ENCODE measurements around the gene KDM6A. TPM values are rescaled to one million over a fixed set of nuclear protein-coding genes. Genes with fewer than 3 reads are reported as not detected.
"Not testable (repeated sequence)": the region's sequence is repeated elsewhere in the genome, so short reads cannot be mapped to it uniquely, and the experiment has no call there.

Gene KDM6A
- total RNA-seq, 4 donors from 2014 or later, result 25.9 to 51.0 (median 34.9) TPM

- TF ChIP-seq, protein P1, sequence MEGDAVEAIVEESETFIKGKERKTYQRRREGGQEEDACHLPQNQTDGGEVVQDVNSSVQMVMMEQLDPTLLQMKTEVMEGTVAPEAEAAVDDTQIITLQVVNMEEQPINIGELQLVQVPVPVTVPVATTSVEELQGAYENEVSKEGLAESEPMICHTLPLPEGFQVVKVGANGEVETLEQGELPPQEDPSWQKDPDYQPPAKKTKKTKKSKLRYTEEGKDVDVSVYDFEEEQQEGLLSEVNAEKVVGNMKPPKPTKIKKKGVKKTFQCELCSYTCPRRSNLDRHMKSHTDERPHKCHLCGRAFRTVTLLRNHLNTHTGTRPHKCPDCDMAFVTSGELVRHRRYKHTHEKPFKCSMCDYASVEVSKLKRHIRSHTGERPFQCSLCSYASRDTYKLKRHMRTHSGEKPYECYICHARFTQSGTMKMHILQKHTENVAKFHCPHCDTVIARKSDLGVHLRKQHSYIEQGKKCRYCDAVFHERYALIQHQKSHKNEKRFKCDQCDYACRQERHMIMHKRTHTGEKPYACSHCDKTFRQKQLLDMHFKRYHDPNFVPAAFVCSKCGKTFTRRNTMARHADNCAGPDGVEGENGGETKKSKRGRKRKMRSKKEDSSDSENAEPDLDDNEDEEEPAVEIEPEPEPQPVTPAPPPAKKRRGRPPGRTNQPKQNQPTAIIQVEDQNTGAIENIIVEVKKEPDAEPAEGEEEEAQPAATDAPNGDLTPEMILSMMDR (IDR thresholded peaks at IDR 0.05), result no peak
- no peak for TF ChIP-seq EP300 (IDR thresholded peaks at IDR 0.05)
- no peak for TF ChIP-seq POLR2A (IDR thresholded peaks at IDR 0.05)
- Histone ChIP-seq H3K27ac (no peak overlapping the region), H3K4me1 (no peaks in the 10 kb centered on the region), H3K4me3 (no peak overlapping the region), H3K36me3 (peaks cover 0 to 6% (median 0%) of the 10 kb centered on the region in 3 donors), H3K27me3 (no peaks in the 10 kb centered on the region), H3K9me3 (no peaks in the 10 kb centered on the region)
- 80 to 91% methylated on average over 3 of the region's 3 CpGs for WGBS, 2 donors
- no peak for DNase-seq (ENCODE audit: low spot score in 2 of 2)
These were observed 237.5 kb downstream of the KDM6A start for GRCh38 chrX:45110494-45110893.

GRCh38 chrX:45126158-45126557 lies 253.2 kb downstream of the KDM6A start:
- TF ChIP-seq EP300 (IDR thresholded peaks at IDR 0.05) (no peak), POLR2A (IDR thresholded peaks at IDR 0.05) (no peak)
- TF ChIP-seq, protein P1 (IDR thresholded peaks at IDR 0.05), result no peak
- H3K4me3 ChIP-seq, result no peak overlapping the region
- H3K27me3 ChIP-seq, result no peaks in the 10 kb centered on the region
- H3K4me1 ChIP-seq, result no peaks in the 10 kb centered on the region
- DNase-seq (ENCODE audit: low spot score in 2 of 2), result no peak
- no peak overlapping the region for H3K27ac ChIP-seq
- WGBS, 2 donors, result 90 to 91% methylated on average over 1 of the region's 1 CpG
- no peaks in the 10 kb centered on the region for H3K9me3 ChIP-seq
- no peaks in the 10 kb centered on the region for H3K36me3 ChIP-seq

DNA sequence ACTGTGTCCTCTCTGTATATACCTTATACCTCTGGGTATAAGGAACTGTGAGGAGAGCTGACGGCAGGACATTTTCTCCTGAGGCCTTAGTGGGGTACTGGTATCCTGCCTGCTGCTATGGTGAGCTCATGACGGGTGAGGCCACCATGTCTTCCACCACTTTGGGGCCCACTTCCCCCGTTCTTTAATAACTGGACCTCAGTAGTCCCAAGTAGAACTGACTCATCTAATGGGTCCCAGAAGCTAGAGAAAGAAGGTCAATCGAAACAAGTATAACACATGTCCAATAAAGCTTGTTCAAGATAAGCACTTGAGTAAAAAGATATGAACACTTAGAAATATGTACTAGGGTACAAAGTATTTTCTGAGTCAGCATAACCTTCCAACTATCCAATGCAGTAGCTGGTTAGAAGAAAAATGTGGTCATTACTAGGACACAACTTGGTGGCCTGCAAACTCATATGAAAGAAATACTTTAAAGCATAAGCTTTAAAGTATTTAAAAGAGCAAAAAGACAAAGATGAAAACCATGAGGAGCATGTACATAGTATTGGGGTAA lies 256.0 kb downstream of the KDM6A start:
- Histone ChIP-seq H3K4me3 (no peak overlapping the region), H3K36me3 (no peaks in the 10 kb centered on the region), H3K4me1 (no peaks in the 10 kb centered on the region), H3K27ac (no peak overlapping the region), H3K27me3 (no peaks in the 10 kb centered on the region), H3K9me3 (no peaks in the 10 kb centered on the region)
- WGBS, 2 donors, result 76 to 80% methylated on average over 2 to 4 of the region's 4 CpGs
- no peak for TF ChIP-seq EP300 (IDR thresholded peaks at IDR 0.05)
- TF ChIP-seq POLR2A (IDR thresholded peaks at IDR 0.05), result no peak
- DNase-seq (ENCODE audit: low spot score in 2 of 2), result no peak

DNA sequence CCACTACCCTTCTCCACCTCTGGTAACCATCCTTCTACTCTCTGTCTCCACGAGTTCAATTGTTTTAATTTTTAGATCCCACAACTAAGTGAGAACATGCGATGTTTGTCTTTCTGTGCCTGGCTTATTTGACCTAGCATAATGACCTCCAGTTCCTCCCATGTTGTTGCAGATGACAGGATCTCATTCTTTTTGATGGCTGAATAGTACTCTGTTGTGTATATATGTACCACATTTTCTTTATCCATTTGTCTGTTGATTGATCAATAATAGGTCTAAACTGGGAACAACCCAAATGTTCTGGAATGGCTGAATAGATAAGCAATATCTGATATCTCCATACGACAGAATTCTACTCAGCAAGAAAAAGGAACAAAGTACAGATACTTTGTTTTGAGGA lies 260.5 kb downstream of the KDM6A start:
- no peak overlapping the region for H3K4me3 ChIP-seq
- H3K27me3 ChIP-seq, result no peaks in the 10 kb centered on the region
- H3K9me3 ChIP-seq, result no peaks in the 10 kb centered on the region
- no peaks in the 10 kb centered on the region for H3K4me1 ChIP-seq
- no peak for TF ChIP-seq POLR2A (IDR thresholded peaks at IDR 0.05)
- no peak overlapping the region for H3K27ac ChIP-seq
- WGBS, 2 donors, result 87 to 88% methylated on average over 3 of the region's 3 CpGs
- no peak for DNase-seq (ENCODE audit: low spot score in 2 of 2)
- H3K36me3 ChIP-seq, result no peaks in the 10 kb centered on the region

DNA sequence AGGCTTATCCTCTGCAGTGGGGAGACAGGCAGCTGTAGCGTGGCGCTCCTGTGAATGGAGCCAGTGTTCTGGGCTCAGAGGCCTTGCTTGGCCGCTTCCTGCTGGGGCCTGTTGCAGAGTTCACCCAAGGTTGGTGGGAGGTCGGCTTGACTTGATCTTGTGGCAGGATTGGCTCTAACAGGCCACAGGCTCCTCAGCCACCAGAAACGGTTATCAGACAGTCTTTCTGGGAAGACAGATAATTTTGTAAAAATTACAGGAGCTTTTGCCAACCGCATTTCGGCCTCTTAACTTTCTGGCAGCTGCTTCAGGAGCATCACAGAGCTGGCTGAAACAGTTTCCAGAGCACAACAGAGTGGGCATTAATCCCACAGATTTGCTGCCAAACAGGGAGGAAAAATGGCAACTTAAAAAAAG lies 261.3 kb downstream of the KDM6A start:
- no peaks in the 10 kb centered on the region for H3K27me3 ChIP-seq
- DNase-seq (ENCODE audit: low spot score in 2 of 2), result no peak

GRCh38 chrX:45134775-45135174 lies 261.8 kb downstream of the KDM6A start:
- Histone ChIP-seq H3K36me3 (no peaks in the 10 kb centered on the region), H3K27ac (peak overlapping the region in 2 of 4 donors; percentile 52 to 74), H3K4me3 (no peak overlapping the region), H3K9me3 (no peaks in the 10 kb centered on the region), H3K4me1 (no peaks in the 10 kb centered on the region), H3K27me3 (no peaks in the 10 kb centered on the region)
- WGBS, 2 donors, result 50 to 58% methylated on average over 3 of the region's 3 CpGs
- TF ChIP-seq EP300 (IDR thresholded peaks at IDR 0.05) (no peak), POLR2A (IDR thresholded peaks at IDR 0.05) (no peak)
- TF ChIP-seq, protein P1 (IDR thresholded peaks at IDR 0.05), result no peak
- no peak for DNase-seq (ENCODE audit: low spot score in 2 of 2)

More for the DNA sequence above, 261.3 kb downstream of the KDM6A start:
- 29 to 43% methylated on average over 6 to 7 of the region's 7 CpGs for WGBS, 2 donors
- Histone ChIP-seq H3K27ac (peak overlapping the region in 3 of 4 donors; percentile 19 to 74 (median 52)), H3K9me3 (no peaks in the 10 kb centered on the region), H3K36me3 (no peaks in the 10 kb centered on the region), H3K4me1 (no peaks in the 10 kb centered on the region), H3K4me3 (no peak overlapping the region)
- TF ChIP-seq POLR2A (IDR thresholded peaks at IDR 0.05) (no peak), EP300 (IDR thresholded peaks at IDR 0.05) (no peak)
- TF ChIP-seq, protein P1 (IDR thresholded peaks at IDR 0.05), result no peak

DNA sequence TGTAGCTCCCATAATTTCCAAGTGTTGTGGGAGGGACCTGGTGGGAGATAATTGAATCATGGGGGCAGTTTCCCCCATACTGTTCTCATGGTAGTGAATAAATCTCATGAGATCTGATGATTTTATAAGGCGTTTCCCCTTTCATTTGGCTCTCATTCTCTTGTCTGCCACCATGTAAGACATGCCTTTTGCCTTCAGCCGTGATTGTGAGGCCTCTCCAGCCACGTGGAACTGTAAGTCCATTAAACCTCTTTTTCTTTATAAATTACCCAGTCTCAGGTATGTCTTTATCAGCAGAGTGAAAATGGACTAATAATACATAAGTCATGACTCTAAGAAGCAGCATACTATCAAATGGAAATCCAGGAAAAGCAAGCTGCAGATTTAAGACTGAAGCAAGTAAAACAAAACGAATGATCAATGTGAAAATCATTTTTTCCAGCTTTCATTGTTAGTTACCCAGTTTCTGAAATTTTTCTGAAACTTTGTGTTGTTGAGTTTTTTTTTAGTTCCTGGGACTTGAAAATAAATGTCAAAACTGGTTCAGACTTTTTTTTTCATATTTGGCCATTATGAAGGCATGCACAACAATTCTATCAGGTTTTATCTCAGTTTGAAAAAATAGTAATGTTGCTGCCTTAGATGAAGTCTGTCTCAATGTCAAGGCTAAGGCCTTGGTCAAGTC lies 262.5 kb downstream of the KDM6A start:
- not testable (repeated sequence) for DNase-seq (ENCODE audit: low spot score in 2 of 2); H3K4me3 ChIP-seq; H3K4me1 ChIP-seq; H3K9me3 ChIP-seq; H3K36me3 ChIP-seq; H3K27me3 ChIP-seq
- WGBS, 2 donors, result 89 to 92% methylated on average over 4 of the region's 4 CpGs
- peak overlapping the region in 1 of 4 donors; percentile 74 for H3K27ac ChIP-seq
